Activated T-cell treated with anti-CD3 and anti-CD28 coated beads, Interleukin-2, amount 50 U/mL, for 4 hours (primary cell): Measurements from ENCODE around the gene OR6X1. TPM values are rescaled to one million over a fixed set of nuclear protein-coding genes. Genes with fewer than 3 reads are reported as not detected.

ENCODE experiments used
- ATAC-seq, 2 donors: fragments of 200-7000 bp; cut with Tn5 transposase; one replicate each; pipeline ENCODE4 v1.10.0; 2021
- DNase-seq: peaks from one replicate; pipeline ENCODE4 v3.0.0-alpha.2; 2020
- H3K27me3 Mint-ChIP-seq: one replicate; pipeline ENCODE4 v1.8.0; 2021; ENCODE audit warnings: low read depth, mixed read lengths
- H3K36me3 Mint-ChIP-seq: one replicate; pipeline ENCODE4 v1.8.0; 2022; ENCODE audit warnings: mixed read lengths; ENCODE audit not compliant: insufficient read depth
- H3K4me1 Mint-ChIP-seq: one replicate; pipeline ENCODE4 v1.8.0; 2021; ENCODE audit warnings: low read depth, mixed read lengths
- H3K4me3 Mint-ChIP-seq: one replicate; pipeline ENCODE4 v1.8.0; 2021; ENCODE audit warnings: mild to moderate bottlenecking, moderate library complexity, mixed read lengths
- H3K9me3 Mint-ChIP-seq: one replicate; pipeline ENCODE4 v1.8.0; 2021; ENCODE audit warnings: mixed read lengths
- total RNA-seq, 3 donors: library from RNA; stranded (reverse); gene quantifications; one replicate each; pipeline ENCODE4 v1.2.1, GENCODE V29; 2021

Gene OR6X1, protein sequence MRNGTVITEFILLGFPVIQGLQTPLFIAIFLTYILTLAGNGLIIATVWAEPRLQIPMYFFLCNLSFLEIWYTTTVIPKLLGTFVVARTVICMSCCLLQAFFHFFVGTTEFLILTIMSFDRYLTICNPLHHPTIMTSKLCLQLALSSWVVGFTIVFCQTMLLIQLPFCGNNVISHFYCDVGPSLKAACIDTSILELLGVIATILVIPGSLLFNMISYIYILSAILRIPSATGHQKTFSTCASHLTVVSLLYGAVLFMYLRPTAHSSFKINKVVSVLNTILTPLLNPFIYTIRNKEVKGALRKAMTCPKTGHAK
- total RNA-seq: not detected

DNA sequence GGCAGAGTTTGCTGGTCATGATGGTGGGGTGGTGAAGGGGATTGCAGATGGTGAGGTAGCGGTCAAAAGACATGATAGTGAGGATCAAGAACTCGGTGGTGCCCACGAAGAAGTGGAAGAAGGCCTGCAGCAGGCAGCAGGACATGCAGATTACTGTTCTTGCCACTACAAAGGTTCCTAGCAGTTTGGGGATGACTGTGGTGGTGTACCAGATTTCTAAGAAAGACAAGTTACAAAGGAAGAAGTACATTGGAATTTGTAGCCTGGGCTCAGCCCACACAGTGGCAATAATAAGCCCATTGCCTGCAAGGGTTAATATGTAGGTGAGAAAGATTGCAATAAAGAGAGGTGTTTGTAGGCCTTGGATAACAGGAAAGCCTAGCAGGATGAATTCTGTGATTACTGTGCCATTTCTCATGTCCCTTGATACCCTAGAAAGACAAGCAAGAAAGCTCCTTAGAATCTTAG is at the start of gene OR6X1:
TSS of gene OR6X1 (minus strand) at position 418 of the 468 bp plus-strand sequence. CDS start at position 418, 0 bp downstream.
- ATAC-seq: no peak
- Mint-ChIP-seq H3K9me3 (no peaks in the 10 kb centered on the region), H3K4me3 (no peak within 1 kb of the TSS), H3K36me3 (no peaks in the 10 kb centered on the region), H3K27me3 (peaks cover 47% of the 10 kb centered on the region), H3K4me1 (no peaks in the 10 kb centered on the region)
- no peak for DNase-seq

DNA sequence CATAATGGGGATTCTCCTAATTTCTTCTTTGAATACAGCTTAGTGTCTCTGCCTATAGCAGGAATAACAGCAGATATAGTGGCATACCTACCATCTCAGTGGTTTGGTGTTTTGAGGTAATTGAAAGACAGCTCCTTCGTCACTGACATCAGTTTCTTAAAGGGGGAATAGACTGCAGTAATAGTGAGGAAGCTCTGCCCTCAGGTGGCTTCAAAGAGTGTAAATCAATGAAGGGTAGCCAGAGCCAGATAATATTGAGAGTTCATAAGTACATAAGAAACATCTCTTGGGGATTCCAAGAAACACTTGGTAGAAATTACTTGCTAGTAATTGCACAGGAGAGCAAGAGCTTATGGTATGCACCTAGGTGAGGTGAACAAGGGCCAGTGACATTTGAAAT is 47.4 kb upstream of the OR6X1 start:
- Mint-ChIP-seq H3K27me3 (no peaks in the 10 kb centered on the region), H3K4me1 (no peaks in the 10 kb centered on the region), H3K9me3 (no peaks in the 10 kb centered on the region), H3K4me3 (no peak overlapping the region), H3K36me3 (no peaks in the 10 kb centered on the region)
- DNase-seq: no peak
- ATAC-seq: no peak

DNA sequence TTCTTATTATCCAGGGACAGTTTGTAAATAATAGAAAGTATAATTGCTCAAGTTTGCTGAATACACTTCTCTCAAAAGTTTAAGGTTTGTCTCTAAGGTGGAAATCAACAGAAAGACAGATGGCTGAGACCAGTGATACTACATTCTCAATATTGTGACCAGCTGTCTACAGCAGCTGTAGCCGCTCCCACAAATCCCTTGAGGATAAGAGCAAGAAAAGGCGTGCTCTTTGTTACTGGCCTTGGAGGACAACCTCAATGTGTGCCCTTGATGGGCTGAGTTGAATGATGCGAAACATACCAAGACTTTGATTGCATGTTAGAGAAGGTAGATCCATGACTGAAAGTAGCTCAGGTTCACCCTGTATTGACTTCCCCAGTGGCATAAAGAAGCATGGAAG is 45.7 kb upstream of the OR6X1 start:
- ATAC-seq (no peak), DNase-seq (no peak)
- Mint-ChIP-seq H3K4me3 (no peak overlapping the region), H3K36me3 (no peaks in the 10 kb centered on the region), H3K4me1 (no peaks in the 10 kb centered on the region), H3K27me3 (no peaks in the 10 kb centered on the region), H3K9me3 (no peaks in the 10 kb centered on the region)

DNA sequence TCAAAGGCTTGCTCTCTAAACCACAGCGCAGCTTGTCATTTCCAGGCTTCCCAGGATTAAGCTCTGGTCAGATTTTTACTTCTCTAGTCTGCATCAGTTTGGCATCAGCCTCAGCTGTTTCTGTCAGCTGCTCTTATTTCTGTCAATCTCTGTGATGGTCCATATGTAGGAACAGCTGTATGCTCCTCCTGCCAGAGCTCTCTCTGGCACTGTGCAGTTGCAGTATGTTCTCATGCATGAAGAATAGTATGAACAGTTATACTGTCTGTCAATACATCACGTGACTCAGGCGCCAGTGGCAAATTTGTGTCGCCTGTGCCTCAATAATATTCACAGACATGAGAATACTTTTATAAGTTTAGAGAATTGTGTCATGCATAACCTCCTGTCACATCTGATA is 45.1 kb upstream of the OR6X1 start:
- H3K9me3 Mint-ChIP-seq: no peaks in the 10 kb centered on the region
- ATAC-seq (no peak), DNase-seq (no peak)
- H3K4me1 Mint-ChIP-seq: no peaks in the 10 kb centered on the region
- H3K27me3 Mint-ChIP-seq: no peaks in the 10 kb centered on the region
- H3K36me3 Mint-ChIP-seq: no peaks in the 10 kb centered on the region
- no peak overlapping the region for H3K4me3 Mint-ChIP-seq

DNA sequence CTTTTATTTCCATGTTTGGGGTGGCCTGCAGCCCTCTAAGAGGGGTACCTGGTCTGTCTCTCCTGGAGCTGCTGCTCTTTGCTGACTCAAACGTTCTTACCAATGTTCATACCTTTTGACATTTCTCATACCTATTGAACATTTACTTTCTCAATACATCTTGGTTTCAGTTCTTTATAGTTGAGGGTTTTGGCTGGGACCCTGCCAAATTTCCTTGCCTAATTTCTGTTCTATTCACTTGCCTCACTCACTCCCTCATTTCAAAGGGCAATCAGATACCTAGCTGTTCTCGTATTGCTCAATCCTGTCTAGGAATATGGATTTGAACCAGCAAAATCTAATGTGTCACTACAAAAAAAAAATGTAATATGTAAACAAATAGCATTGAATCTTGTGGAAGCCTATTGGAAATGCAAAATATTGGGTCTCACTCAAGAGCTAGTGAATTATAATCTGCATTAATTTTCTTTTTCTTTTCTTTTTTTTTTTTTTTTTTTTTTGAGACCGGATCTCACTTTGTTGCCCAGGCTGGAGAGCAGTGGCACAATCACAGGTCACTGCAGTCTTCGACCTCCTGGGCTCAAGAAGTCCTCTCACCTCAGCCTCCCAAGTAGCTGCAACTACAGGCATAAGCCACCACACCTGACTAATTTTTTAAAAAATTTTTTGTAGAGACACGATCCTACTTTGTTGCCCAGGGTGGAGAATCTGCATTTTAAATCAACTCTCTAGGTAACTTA is 44.4 kb upstream of the OR6X1 start:
- Mint-ChIP-seq H3K27me3 (no peaks in the 10 kb centered on the region), H3K4me3 (no peak overlapping the region), H3K4me1 (no peaks in the 10 kb centered on the region), H3K36me3 (no peaks in the 10 kb centered on the region), H3K9me3 (no peaks in the 10 kb centered on the region)
- ATAC-seq: no peak
- no peak for DNase-seq

DNA sequence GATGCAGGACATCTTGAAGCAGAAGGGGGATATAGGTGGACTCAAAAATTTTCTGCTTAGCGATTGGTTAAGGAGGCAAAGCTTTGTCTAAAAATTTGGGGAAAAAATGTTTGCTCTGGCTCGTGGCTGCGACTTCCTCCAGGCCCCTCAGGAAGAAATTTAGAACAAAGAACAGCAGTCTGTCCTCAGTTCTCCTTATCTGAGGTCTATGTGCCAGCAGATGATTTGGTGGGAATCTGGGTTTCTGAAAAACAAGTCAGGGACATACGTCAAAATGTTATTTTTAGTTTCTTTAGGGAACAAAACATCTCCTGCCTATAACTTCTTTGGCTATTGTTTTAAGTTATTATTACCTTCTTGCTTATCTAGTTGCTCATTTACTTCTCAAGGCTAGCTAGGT is 43.8 kb upstream of the OR6X1 start:
- no peaks in the 10 kb centered on the region for H3K36me3 Mint-ChIP-seq
- no peaks in the 10 kb centered on the region for H3K4me1 Mint-ChIP-seq
- ATAC-seq (no peak), DNase-seq (no peak)
- no peaks in the 10 kb centered on the region for H3K9me3 Mint-ChIP-seq
- no peaks in the 10 kb centered on the region for H3K27me3 Mint-ChIP-seq
- no peak overlapping the region for H3K4me3 Mint-ChIP-seq

DNA sequence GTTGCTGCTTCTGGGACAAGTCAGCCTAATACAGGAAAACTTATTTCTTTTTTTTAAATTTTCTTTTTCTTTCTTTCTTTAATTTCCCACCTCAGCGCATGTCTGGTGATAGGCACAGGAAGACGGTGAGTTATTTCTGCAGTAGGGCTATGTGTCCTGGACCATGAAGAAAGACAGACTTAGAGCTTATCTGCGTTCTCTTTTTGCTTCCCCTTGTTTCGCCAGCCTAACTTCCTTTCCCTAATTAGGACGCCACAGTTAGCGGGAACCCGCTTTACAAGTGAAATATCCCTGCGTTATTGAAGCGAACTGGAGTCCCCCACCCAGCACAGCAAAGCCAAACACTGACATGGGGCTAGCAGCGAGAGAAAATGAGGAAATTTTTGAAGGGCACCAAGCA is 43.2 kb upstream of the OR6X1 start:
- Mint-ChIP-seq H3K4me3 (no peak overlapping the region), H3K36me3 (no peaks in the 10 kb centered on the region), H3K27me3 (no peaks in the 10 kb centered on the region), H3K4me1 (no peaks in the 10 kb centered on the region), H3K9me3 (no peaks in the 10 kb centered on the region)
- DNase-seq: no peak
- no peak for ATAC-seq

DNA sequence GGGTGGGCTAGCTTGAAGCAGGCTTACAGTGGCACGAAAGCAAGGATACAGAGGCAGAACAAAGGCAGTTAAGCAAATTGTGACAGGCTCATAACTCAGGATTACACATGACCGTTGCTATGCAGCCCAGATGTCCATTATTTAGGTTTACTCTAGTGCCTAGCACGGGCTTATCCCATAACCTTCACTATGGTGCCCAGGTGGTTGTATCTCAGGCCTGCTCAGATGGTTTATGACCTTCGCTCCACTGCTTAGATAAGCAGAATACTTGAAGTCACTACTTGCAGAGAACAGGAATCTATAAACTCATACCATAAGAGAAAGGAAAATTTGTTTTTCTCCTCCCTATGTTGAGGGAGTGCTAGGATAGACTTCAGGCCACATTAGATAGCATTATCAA is 42.8 kb upstream of the OR6X1 start:
- no peak for DNase-seq
- no peak for ATAC-seq
- Mint-ChIP-seq H3K36me3 (no peaks in the 10 kb centered on the region), H3K4me3 (no peak overlapping the region), H3K27me3 (no peaks in the 10 kb centered on the region), H3K9me3 (no peaks in the 10 kb centered on the region), H3K4me1 (no peaks in the 10 kb centered on the region)

DNA sequence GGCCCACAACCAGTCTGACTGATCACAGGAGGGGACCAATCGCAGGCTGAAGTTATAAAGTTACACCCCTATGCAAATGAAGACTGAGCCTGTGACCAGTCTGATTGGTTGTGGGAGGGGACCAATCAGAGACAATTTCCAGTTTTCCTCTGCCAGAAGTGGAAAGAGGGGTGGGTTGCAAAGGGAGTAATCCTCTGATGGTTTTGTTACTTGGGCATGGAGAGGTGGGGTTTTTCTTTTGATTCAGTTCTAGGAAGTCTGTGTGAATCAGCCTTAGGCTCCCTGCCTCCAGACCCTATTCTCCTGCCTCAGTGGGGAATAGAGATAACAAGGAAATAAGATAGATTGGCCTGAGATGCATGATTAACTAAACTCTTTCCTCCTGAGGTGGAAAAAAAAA is 41.9 kb upstream of the OR6X1 start:
- Mint-ChIP-seq H3K36me3 (no peaks in the 10 kb centered on the region), H3K27me3 (no peaks in the 10 kb centered on the region), H3K4me3 (no peak overlapping the region)

DNA sequence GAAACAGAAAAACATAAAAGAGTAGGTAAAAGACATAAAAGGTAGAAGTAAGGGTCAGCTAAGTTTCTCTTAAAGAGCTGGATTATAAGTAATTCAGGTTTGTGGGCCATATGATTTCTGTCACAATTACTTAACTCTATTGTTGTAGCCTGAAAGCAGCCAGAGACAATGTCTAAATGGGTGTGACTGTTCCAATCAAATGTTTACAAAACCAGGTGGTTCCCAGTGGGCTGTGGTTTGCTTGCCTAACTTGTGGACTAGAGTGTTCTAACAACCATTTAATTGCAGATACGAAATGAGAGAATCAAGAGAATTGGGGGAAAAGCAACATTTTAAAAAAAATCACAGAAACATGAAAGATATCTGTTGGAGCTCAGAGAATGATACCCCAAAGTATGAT is 29.2 kb upstream of the OR6X1 start:
- Mint-ChIP-seq H3K4me3 (no peak overlapping the region), H3K9me3 (no peaks in the 10 kb centered on the region), H3K27me3 (peaks cover 19% of the 10 kb centered on the region), H3K36me3 (no peaks in the 10 kb centered on the region), H3K4me1 (no peaks in the 10 kb centered on the region)
- ATAC-seq (no peak), DNase-seq (no peak)

More for the DNA sequence above, 41.9 kb upstream of the OR6X1 start:
- no peaks in the 10 kb centered on the region for H3K9me3 Mint-ChIP-seq
- DNase-seq (no peak), ATAC-seq (no peak)
- no peaks in the 10 kb centered on the region for H3K4me1 Mint-ChIP-seq

DNA sequence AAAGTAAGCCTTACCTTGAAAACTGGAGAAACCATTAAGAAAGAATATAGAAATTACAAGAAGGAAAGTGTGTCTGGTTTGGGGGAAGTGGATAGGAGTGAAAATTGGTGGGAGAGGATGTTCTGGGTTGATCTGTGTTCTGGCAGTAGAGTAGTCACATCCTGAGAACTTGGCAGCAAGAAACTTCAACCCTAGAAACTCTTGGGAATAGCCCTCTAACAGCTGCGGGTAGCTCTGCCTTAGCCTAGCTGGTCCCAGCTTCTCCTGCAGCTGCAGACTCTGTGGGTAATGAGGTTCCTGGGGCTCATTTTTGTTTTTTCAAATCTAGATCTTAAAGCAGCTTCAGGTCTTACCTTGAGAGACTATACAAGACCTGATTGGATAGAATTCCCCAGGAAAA is 24.2 kb upstream of the OR6X1 start:
- Mint-ChIP-seq H3K27me3 (peaks cover 13% of the 10 kb centered on the region), H3K36me3 (no peaks in the 10 kb centered on the region), H3K9me3 (no peaks in the 10 kb centered on the region), H3K4me1 (no peaks in the 10 kb centered on the region), H3K4me3 (no peak overlapping the region)
- DNase-seq: no peak
- ATAC-seq: no peak

DNA sequence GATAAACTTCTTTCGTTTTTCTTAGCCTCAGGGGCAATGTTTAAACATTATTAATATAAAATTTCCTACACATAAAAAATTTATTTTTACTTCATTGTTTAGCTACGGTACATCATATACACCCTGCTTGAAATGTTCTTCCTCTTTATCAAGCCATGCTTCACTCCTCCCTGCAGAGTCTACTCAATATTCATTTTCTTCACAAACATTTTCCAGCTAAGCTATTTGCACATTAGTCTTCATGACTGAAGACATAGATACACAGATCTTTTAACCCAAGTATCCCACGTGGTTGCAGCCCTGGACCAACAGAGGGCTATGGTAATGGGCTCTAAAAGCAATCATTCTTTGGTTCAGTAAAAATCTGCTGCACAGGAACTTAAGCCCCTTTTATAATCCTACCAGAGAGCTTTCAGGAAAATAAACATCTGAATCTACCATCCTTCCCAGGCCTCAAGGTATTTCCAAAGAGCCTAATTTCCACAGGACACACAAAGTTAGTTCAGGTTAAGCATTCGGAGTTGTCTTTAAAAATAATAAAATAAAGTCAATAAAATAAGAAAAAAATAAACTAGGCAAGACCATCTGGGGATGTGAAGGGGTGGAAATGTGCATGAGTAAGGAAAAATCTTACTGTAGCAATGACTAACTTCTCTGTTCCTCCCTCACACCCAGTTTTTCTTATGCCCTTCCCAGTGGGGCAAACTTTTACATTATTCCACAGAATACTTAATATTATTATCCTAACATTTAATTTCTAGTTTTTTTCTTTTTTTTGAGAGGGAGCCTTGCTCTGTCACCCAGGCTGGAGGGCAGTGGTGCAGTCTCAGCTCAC is 21.6 kb upstream of the OR6X1 start:
- DNase-seq (no peak), ATAC-seq (no peak)
- Mint-ChIP-seq H3K36me3 (no peaks in the 10 kb centered on the region), H3K4me1 (no peaks in the 10 kb centered on the region), H3K4me3 (no peak overlapping the region), H3K27me3 (peaks cover 8% of the 10 kb centered on the region), H3K9me3 (no peaks in the 10 kb centered on the region)

DNA sequence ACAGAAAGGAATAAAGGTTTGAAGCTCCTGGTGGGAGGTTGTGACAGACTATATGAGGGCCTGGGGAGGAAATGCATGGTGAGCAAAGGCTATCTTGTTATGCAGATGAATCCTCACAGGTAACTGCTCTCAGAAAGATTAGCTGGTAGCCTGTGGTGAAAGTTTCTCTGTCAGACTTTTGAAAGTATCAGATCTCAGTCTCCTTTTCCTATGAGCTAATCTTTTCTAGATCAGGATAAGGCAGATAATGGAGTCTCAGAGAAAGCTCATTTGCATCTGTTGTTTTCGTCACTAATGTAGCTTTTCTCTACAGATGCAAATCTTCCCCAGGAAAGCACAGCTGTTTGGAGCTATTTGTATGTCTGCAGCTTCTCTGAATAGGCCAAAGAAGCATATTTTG is 21.0 kb upstream of the OR6X1 start:
- ATAC-seq: no peak
- H3K36me3 Mint-ChIP-seq: no peaks in the 10 kb centered on the region
- H3K27me3 Mint-ChIP-seq: peaks cover 5% of the 10 kb centered on the region
- no peak overlapping the region for H3K4me3 Mint-ChIP-seq
- DNase-seq: no peak
- H3K4me1 Mint-ChIP-seq: no peaks in the 10 kb centered on the region
- no peaks in the 10 kb centered on the region for H3K9me3 Mint-ChIP-seq

DNA sequence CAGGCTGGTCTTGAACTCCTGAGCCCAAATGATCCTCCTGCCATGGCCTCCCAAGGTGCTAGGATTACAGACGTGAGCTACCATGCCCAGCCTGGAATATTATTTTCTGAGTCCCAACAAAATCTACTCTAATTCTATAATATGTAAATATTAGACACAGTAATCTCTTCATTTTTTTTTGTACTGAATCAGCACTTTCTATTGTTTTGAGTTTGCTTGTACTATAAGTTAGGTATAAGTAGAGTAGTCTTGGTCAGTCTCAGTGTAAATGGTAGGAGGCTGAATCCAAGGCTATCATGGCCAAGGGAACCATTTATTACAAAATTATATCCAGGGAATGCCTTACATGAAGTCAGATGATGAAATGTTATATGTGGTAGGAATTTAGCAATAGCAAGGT is 19.6 kb upstream of the OR6X1 start:
- Mint-ChIP-seq H3K4me1 (no peaks in the 10 kb centered on the region), H3K9me3 (no peaks in the 10 kb centered on the region), H3K27me3 (peaks cover 1% of the 10 kb centered on the region), H3K36me3 (no peaks in the 10 kb centered on the region), H3K4me3 (no peak overlapping the region)
- ATAC-seq: no peak
- no peak for DNase-seq
